Mesenchymal stem cell (in vitro differentiated cells and primary cell): ENCODE data around the gene LOC128125822.

Experiments used
- DNase-seq: peaks from one replicate; pipeline ENCODE4 v3.0.0-alpha.2; 2013
- H2AFZ ChIP-seq: one replicate; pipeline ENCODE4 v1.6.1; 2013; ENCODE audit warnings: low read depth, mild to moderate bottlenecking, control low read depth, inconsistent platforms, low read length, moderate library complexity
- H2AK5ac ChIP-seq: 2 replicates; pipeline ENCODE4 v1.6.1; 2013; ENCODE audit warnings: low read length, moderate library complexity, mild to moderate bottlenecking, inconsistent platforms; ENCODE audit not compliant: severe bottlenecking
- H2BK120ac ChIP-seq: one replicate; pipeline ENCODE4 v1.6.1; 2013; ENCODE audit warnings: low read depth, mild to moderate bottlenecking, inconsistent platforms, low read length, moderate library complexity
- H2BK12ac ChIP-seq, 2 experiments: one replicate each; pipeline ENCODE4 v1.6.1; 2013; ENCODE audit warnings: inconsistent platforms in 2 of 2, low read length in 2 of 2, mild to moderate bottlenecking in 2 of 2, moderate library complexity in 2 of 2, control low read depth in 1 of 2
- H2BK15ac ChIP-seq: one replicate; pipeline ENCODE4 v1.6.1; 2013; ENCODE audit warnings: mild to moderate bottlenecking, low read depth, inconsistent platforms; ENCODE audit not compliant: poor library complexity, severe bottlenecking
- H2BK5ac ChIP-seq: 2 replicates; pipeline ENCODE4 v1.6.1; 2013; ENCODE audit warnings: low read depth, mild to moderate bottlenecking, low read length, control low read depth, inconsistent platforms; ENCODE audit not compliant: poor library complexity, severe bottlenecking
- H3K14ac ChIP-seq, 2 experiments: one replicate each; pipeline ENCODE4 v1.6.1; 2013; ENCODE audit warnings: inconsistent platforms in 2 of 2, low read length in 2 of 2, control low read depth in 1 of 2, mild to moderate bottlenecking in 1 of 2, moderate library complexity in 1 of 2
- H3K18ac ChIP-seq, 2 experiments: one replicate each; pipeline ENCODE4 v1.6.1; 2013; ENCODE audit warnings: inconsistent platforms in 2 of 2, low read length in 2 of 2, control low read depth in 1 of 2, low read depth in 1 of 2, mild to moderate bottlenecking in 1 of 2
- H3K23ac ChIP-seq, 2 experiments: one replicate each; pipeline ENCODE4 v1.6.1; 2013; ENCODE audit warnings: inconsistent platforms in 2 of 2, low read length in 2 of 2, mild to moderate bottlenecking in 2 of 2, moderate library complexity in 2 of 2, control low read depth in 1 of 2
- H3K27ac ChIP-seq: 2 replicates; pipeline ENCODE4 v1.5.1; 2013; ENCODE audit warnings: mild to moderate bottlenecking, moderate library complexity, low read length, control low read depth, inconsistent platforms; ENCODE audit not compliant: poor library complexity, severe bottlenecking
- H3K27me3 ChIP-seq, 2 experiments: 2 replicates each; pipeline versions ENCODE4 v1.6.1 to v1.7.0; 2013; ENCODE audit warnings: low read length in 2 of 2, mild to moderate bottlenecking in 2 of 2, moderate library complexity in 2 of 2, control low read depth in 1 of 2, inconsistent platforms in 1 of 2; ENCODE audit not compliant: control insufficient read depth in 1 of 2, insufficient read depth in 1 of 2
- H3K36me3 ChIP-seq, 2 experiments: 2 replicates each; pipeline versions ENCODE4 v1.6.1 to v1.7.0; 2013; ENCODE audit warnings: low read length in 2 of 2, control low read depth in 1 of 2, inconsistent platforms in 1 of 2, low read depth in 1 of 2, mild to moderate bottlenecking in 1 of 2; ENCODE audit not compliant: insufficient read depth in 2 of 2, control insufficient read depth in 1 of 2
- H3K4ac ChIP-seq, 2 experiments: one replicate each; pipeline ENCODE4 v1.6.1; 2013; ENCODE audit warnings: inconsistent platforms in 2 of 2, low read length in 2 of 2, mild to moderate bottlenecking in 2 of 2, moderate library complexity in 2 of 2, control low read depth in 1 of 2, low read depth in 1 of 2
- H3K4me1 ChIP-seq: 2 replicates; pipeline ENCODE4 v1.6.1; 2013; ENCODE audit warnings: low read depth, low read length, control low read depth; ENCODE audit not compliant: control insufficient read depth, insufficient read depth
- H3K4me2 ChIP-seq: 2 replicates; pipeline ENCODE4 v1.6.1; 2013; ENCODE audit warnings: low read length, mild to moderate bottlenecking, inconsistent platforms; ENCODE audit not compliant: poor library complexity, severe bottlenecking
- H3K4me3 ChIP-seq, 2 experiments: 2 replicates each; pipeline versions ENCODE4 v1.5.1 to v1.7.0; 2013; ENCODE audit warnings: low read length in 2 of 2, mild to moderate bottlenecking in 2 of 2, control low read depth in 1 of 2, low read depth in 1 of 2; ENCODE audit not compliant: insufficient read depth in 1 of 2
- H3K79me1 ChIP-seq: replicated peaks from 2 replicates; pipeline ENCODE4 v1.6.1; 2013; ENCODE audit warnings: mild to moderate bottlenecking, control low read depth, low read length, inconsistent platforms; ENCODE audit not compliant: poor library complexity, severe bottlenecking
- H3K9ac ChIP-seq: 2 replicates; pipeline ENCODE4 v1.7.0; 2013; ENCODE audit warnings: mild to moderate bottlenecking, low read length, moderate library complexity
- H3K9me3 ChIP-seq: 2 replicates; pipeline ENCODE4 v1.7.0; 2013; ENCODE audit warnings: mild to moderate bottlenecking, low read length; ENCODE audit not compliant: control insufficient read depth
- H4K8ac ChIP-seq: one replicate; pipeline ENCODE4 v1.6.1; 2013; ENCODE audit warnings: inconsistent platforms, mild to moderate bottlenecking, low read length, moderate library complexity
- H4K91ac ChIP-seq: one replicate; pipeline ENCODE4 v1.6.1; 2013; ENCODE audit warnings: mild to moderate bottlenecking, low read length, inconsistent platforms
- WGBS: methylation state at CpG from one replicate; pipeline ENCODE4 v1.1.7; 2013; ENCODE audit warnings: mixed read lengths; 5-methylcytosine and 5-hydroxymethylcytosine counted together

LOC128125822 gene

DNA sequence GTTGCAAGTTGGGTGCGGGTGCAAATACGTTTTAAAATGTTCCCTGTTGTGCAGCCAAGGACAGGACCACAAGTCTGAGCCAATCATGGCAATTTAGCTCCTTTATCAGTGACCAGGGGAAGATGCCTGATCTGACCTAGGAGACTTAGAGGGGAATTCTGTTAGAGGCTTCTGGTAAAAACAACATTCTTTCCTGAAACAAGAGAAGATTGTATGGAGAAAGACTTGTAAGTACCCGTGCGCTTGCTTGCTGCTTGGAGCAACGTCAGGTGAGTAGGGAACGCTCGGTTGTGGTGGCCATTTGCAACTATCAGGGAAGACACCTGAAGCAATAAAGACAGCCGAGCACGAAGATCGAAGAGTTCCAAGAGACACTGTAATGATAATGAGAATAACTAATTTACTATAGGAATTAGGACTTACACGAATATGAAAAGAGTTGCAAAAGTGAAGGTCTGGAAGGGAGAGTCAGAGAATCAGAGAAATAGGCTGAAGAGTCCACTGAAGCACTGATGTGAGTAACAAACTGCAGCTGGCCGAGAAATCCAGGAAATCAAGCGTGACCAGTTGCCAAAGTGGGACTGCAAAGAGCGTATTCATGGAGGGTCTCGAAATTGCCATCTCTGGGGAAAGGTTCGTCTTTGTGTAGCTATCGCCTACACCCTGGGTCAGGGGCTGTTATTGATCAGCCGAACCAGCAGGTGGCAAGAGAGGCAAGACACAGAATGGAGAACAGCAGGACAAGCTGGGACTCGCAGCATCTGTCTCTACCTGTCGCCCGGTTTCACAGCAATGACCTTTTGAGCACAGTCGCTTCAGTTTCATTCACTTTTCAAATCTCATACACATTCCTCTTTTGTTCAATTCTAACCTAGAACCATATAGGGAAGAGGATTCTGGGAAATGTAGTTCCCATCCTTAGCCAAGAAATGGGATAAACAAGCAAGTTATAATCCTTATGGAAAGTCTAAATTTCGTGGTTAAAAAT, 26.1 kb downstream of the LOC128125822 start:
- peak overlapping the region; percentile 47 to 81 for H3K4me3 ChIP-seq
- H3K27me3 ChIP-seq = no peaks in the 10 kb centered on the region
- peak overlapping the region; percentile 91 for H3K4me2 ChIP-seq
- peak; percentile 75 for DNase-seq
- no peaks in the 10 kb centered on the region for H3K36me3 ChIP-seq
- H3K14ac ChIP-seq = no peak overlapping the region
- peak overlapping the region; percentile 73 for H3K9ac ChIP-seq
- H4K91ac ChIP-seq = no peak overlapping the region
- H2BK15ac ChIP-seq = peak overlapping the region; percentile 54
- no peak overlapping the region for H2BK120ac ChIP-seq
- H3K9me3 ChIP-seq = no peaks in the 10 kb centered on the region
- H2BK12ac ChIP-seq = peak overlapping the region; percentile 38 to 83
- peak overlapping the region; percentile 9 for H3K27ac ChIP-seq
- no peak overlapping the region for H3K4ac ChIP-seq
- peak overlapping the region in 1 of 2 experiments; percentile 61 for H3K18ac ChIP-seq
- H3K4me1 ChIP-seq = no peaks in the 10 kb centered on the region
- H4K8ac ChIP-seq = peak overlapping the region; percentile 78
- H2AK5ac ChIP-seq = no peak overlapping the region
- H2BK5ac ChIP-seq = no peak overlapping the region
- no peaks in the 10 kb centered on the region for H3K79me1 ChIP-seq
- 9% methylated on average over 19 of the region's 23 CpGs for WGBS
- H3K23ac ChIP-seq = no peak overlapping the region
- H2AFZ ChIP-seq = peak overlapping the region; percentile 55

GRCh38 chr6:63599243-63599642, 27.0 kb downstream of the LOC128125822 start:
- Histone ChIP-seq H3K9me3 (no peaks in the 10 kb centered on the region), H3K14ac (no peak overlapping the region), H4K91ac (no peak overlapping the region), H3K27ac (no peak overlapping the region), H3K4me1 (no peaks in the 10 kb centered on the region), H3K4ac (no peak overlapping the region), H3K18ac (no peak overlapping the region), H3K4me3 (no peak overlapping the region), H3K9ac (no peak overlapping the region), H2AFZ (no peak overlapping the region), H2AK5ac (no peak overlapping the region), H3K27me3 (no peaks in the 10 kb centered on the region), H2BK5ac (no peak overlapping the region), H3K4me2 (no peak overlapping the region), H3K79me1 (no peaks in the 10 kb centered on the region), H3K36me3 (no peaks in the 10 kb centered on the region), H2BK120ac (no peak overlapping the region), H2BK12ac (no peak overlapping the region), H3K23ac (no peak overlapping the region), H4K8ac (no peak overlapping the region), H2BK15ac (no peak overlapping the region)
- WGBS = 82% methylated on average over 7 of the region's 7 CpGs
- DNase-seq = no peak

DNA sequence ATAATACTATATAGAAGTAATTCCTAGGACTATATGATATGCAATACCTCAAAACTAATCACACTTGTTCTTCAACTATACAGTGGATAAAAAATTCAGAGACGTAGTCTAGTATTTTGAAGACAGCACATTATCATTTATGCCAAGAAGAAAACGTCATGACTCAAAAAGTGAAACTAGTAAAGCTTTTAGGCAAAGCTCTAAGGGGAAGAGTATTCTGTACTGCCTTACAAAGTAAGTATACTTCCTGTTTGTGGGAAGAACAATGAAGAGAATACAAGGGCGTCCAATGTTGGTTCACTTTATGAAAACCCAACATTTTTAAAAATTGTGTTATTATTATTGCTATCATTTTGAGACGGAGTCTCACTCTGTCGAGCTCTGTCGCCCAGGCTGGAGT, 27.9 kb downstream of the LOC128125822 start:
- 67% methylated on average over 1 of the region's 6 CpGs for WGBS
- Histone ChIP-seq H3K4ac (no peak overlapping the region), H3K4me2 (no peak overlapping the region), H2BK120ac (no peak overlapping the region), H3K36me3 (no peaks in the 10 kb centered on the region), H2AFZ (no peak overlapping the region), H3K23ac (no peak overlapping the region), H3K9ac (no peak overlapping the region), H3K27ac (no peak overlapping the region), H3K4me1 (no peaks in the 10 kb centered on the region), H2BK15ac (no peak overlapping the region), H2BK5ac (no peak overlapping the region), H2AK5ac (no peak overlapping the region), H2BK12ac (no peak overlapping the region), H4K91ac (no peak overlapping the region), H3K4me3 (no peak overlapping the region), H4K8ac (no peak overlapping the region), H3K9me3 (no peaks in the 10 kb centered on the region), H3K27me3 (no peaks in the 10 kb centered on the region), H3K79me1 (no peaks in the 10 kb centered on the region), H3K18ac (no peak overlapping the region), H3K14ac (no peak overlapping the region)
- no peak for DNase-seq

DNA sequence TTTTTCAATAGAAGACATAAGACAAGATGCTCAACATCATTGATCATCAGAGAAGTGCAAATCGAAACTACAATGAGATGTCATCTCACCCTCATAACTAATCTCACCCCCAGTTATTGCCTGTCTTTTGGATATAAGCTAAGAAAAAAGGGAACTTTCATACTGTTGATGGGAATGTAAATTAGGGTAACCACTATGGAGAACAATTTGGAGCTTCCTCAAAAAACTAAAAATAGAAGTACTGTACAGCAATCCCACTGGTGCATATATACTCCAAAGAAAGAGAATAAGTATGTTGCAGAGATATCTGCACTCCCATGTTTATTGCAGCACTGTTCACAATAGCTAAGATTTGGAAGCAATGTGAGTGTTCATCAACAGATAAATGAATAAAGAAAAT, 37.0 kb downstream of the LOC128125822 start:
- Histone ChIP-seq H3K4me3 (no peak overlapping the region), H2AFZ (no peak overlapping the region), H2BK12ac (no peak overlapping the region), H4K8ac (no peak overlapping the region), H3K79me1 (no peaks in the 10 kb centered on the region), H3K27ac (no peak overlapping the region), H2AK5ac (no peak overlapping the region), H4K91ac (no peak overlapping the region), H3K4me1 (no peaks in the 10 kb centered on the region), H3K4ac (no peak overlapping the region), H3K9me3 (no peaks in the 10 kb centered on the region), H3K14ac (no peak overlapping the region), H3K36me3 (no peaks in the 10 kb centered on the region), H3K4me2 (no peak overlapping the region), H3K9ac (no peak overlapping the region), H3K27me3 (no peaks in the 10 kb centered on the region), H3K18ac (no peak overlapping the region), H2BK5ac (no peak overlapping the region), H3K23ac (no peak overlapping the region), H2BK15ac (no peak overlapping the region), H2BK120ac (no peak overlapping the region)
- no CpG with 5 or more reads among the region's 1 CpG for WGBS
- DNase-seq = no peak
